Astrocyte (in vitro differentiated cells and primary cell): ENCODE data around the gene GIT2. TPM values are rescaled to one million over a fixed set of nuclear protein-coding genes. Genes with fewer than 3 reads are reported as not detected.
A peak's percentile ranks its signal among the peaks of the same experiment; 100 is the strongest.

ENCODE experiments used
- DNase-seq: peaks from one replicate; pipeline ENCODE4 v3.0.0-alpha.2; 2010; ENCODE audit warnings: low read depth
- FAIRE-seq: peaks from 2 replicates; lab custom pipeline; 2011; peaks lifted over from hg19 to GRCh38; lab: Jason Lieb, UNC
- H2AFZ ChIP-seq: 2 replicates; pipeline ENCODE4 v1.6.0; 2012; ENCODE audit warnings: low read depth, low read length, inconsistent platforms
- H3K27ac ChIP-seq: 2 replicates; pipeline ENCODE4 v1.5.1; 2011; ENCODE audit warnings: low read depth, low read length, inconsistent platforms
- H3K27me3 ChIP-seq: 2 replicates; pipeline ENCODE4 v1.6.0; 2011; ENCODE audit warnings: low read length, inconsistent platforms; ENCODE audit not compliant: insufficient read depth
- H3K36me3 ChIP-seq: 2 replicates; pipeline ENCODE4 v1.5.1; 2011; ENCODE audit warnings: low read length, inconsistent platforms; ENCODE audit not compliant: insufficient read depth
- H3K4me1 ChIP-seq: 2 replicates; pipeline ENCODE4 v1.5.1; 2011; ENCODE audit warnings: low read length, inconsistent platforms; ENCODE audit not compliant: insufficient read depth
- H3K4me2 ChIP-seq: 2 replicates; pipeline ENCODE4 v1.6.0; 2012; ENCODE audit warnings: low read length, inconsistent platforms
- H3K4me3 ChIP-seq: 2 replicates; pipeline ENCODE4 v1.5.1; 2011; ENCODE audit warnings: low read depth, mild to moderate bottlenecking, low read length, inconsistent platforms; ENCODE audit not compliant: insufficient read depth
- H3K79me2 ChIP-seq: 2 replicates; pipeline ENCODE4 v1.6.0; 2012; ENCODE audit warnings: mild to moderate bottlenecking, low read length, inconsistent platforms; ENCODE audit not compliant: insufficient read depth
- H3K9ac ChIP-seq: 2 replicates; pipeline ENCODE4 v1.6.0; 2012; ENCODE audit warnings: mild to moderate bottlenecking, low read length, inconsistent platforms
- H3K9me3 ChIP-seq: 2 replicates; pipeline ENCODE4 v1.5.1; 2012; ENCODE audit warnings: low read depth, mild to moderate bottlenecking, low read length, inconsistent platforms; ENCODE audit not compliant: insufficient read depth
- H4K20me1 ChIP-seq: 2 replicates; pipeline ENCODE4 v1.6.0; 2012; ENCODE audit warnings: low read length, inconsistent platforms; ENCODE audit not compliant: insufficient read depth
- H3K27ac Mint-ChIP-seq: one replicate; pipeline ENCODE4 v1.8.0; 2021; ENCODE audit warnings: mild to moderate bottlenecking, mixed read lengths; ENCODE audit not compliant: unreplicated experiment
- H3K27me3 Mint-ChIP-seq: one replicate; pipeline ENCODE4 v1.8.0; 2021; ENCODE audit warnings: low read depth, mixed read lengths; ENCODE audit not compliant: unreplicated experiment
- H3K36me3 Mint-ChIP-seq: one replicate; pipeline ENCODE4 v1.8.0; 2021; ENCODE audit warnings: low read depth, mixed read lengths; ENCODE audit not compliant: unreplicated experiment
- H3K4me1 Mint-ChIP-seq: one replicate; pipeline ENCODE4 v1.8.0; 2021; ENCODE audit warnings: low read depth, mixed read lengths; ENCODE audit not compliant: unreplicated experiment
- H3K4me3 Mint-ChIP-seq: one replicate; pipeline ENCODE4 v1.8.0; 2021; ENCODE audit warnings: mild to moderate bottlenecking, moderate library complexity, mixed read lengths; ENCODE audit not compliant: unreplicated experiment
- H3K9me3 Mint-ChIP-seq: one replicate; pipeline ENCODE4 v1.8.0; 2021; ENCODE audit warnings: mild to moderate bottlenecking, mixed read lengths; ENCODE audit not compliant: unreplicated experiment
- EZH2 ChIP-seq: IDR thresholded peaks from 2 replicates; pipeline ENCODE4 v1.6.1; 2012; ENCODE audit warnings: mild to moderate bottlenecking, low read length, inconsistent platforms; ENCODE audit not compliant: insufficient read depth
- total RNA-seq: library from RNA; stranded (reverse); gene quantifications from 2 replicates; pipeline ENCODE4 v1.2.1, GENCODE V29; 2021
- TF ChIP-seq, protein P1 (sequence below): IDR thresholded peaks from 2 replicates; pipeline ENCODE4 v1.5.1; 2011; ENCODE audit warnings: low read depth, mild to moderate bottlenecking, inconsistent platforms, low read length, moderate library complexity; ENCODE audit not compliant: insufficient read depth

GIT2 gene
- total RNA-seq, 1 donor from 2014 or later = 33.4 TPM

DNA sequence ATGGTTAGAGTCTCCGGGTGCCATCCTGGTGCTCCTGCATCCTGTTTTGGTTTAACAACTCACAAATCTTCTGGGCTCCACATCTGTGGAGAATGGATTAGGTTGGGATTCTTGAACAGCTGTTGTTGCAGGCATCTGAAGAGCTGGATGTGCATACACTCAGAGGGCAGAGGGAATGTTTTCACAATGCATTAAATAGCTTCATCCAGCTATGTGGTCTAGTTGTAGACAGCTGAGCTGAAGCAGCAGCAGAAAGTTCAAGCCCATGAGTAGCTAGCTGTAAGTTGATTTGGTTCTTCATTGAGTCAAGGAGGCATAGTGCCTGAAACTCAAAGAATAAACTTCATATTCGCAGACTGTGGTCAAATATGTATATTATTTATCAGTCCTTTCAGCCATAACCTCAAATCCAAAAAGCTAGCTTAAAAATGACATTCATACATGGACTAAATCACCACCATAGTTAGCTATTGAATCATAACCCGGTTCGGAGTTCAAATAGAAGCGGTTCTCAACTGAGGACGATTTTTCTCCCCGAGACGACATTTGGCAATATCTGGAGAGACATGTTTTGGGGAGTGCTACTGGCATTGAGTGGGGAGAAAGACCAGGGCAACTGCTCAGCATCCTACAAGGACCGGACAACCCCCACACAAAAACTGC lies 2.2 kb upstream of the GIT2 start:
- peaks cover 75% of the 10 kb centered on the region for H3K79me2 ChIP-seq
- peaks cover 26% of the 10 kb centered on the region for H4K20me1 ChIP-seq
- Mint-ChIP-seq H3K27ac (peak overlapping the region; percentile 99), H3K4me3 (peak overlapping the region; percentile 95), H3K36me3 (no peaks in the 10 kb centered on the region), H3K9me3 (no peaks in the 10 kb centered on the region), H3K27me3 (no peaks in the 10 kb centered on the region), H3K4me1 (peaks cover 19% of the 10 kb centered on the region)
- no peak for FAIRE-seq
- no peaks in the 10 kb centered on the region for H3K27me3 ChIP-seq
- peak overlapping the region; percentile 98 for H2AFZ ChIP-seq
- peaks cover 5% of the 10 kb centered on the region for H3K36me3 ChIP-seq
- peak overlapping the region; percentile 94 for H3K4me2 ChIP-seq
- peak overlapping the region; percentile 98 for H3K4me3 ChIP-seq
- TF ChIP-seq EZH2 = no peak
- TF ChIP-seq, protein P1, sequence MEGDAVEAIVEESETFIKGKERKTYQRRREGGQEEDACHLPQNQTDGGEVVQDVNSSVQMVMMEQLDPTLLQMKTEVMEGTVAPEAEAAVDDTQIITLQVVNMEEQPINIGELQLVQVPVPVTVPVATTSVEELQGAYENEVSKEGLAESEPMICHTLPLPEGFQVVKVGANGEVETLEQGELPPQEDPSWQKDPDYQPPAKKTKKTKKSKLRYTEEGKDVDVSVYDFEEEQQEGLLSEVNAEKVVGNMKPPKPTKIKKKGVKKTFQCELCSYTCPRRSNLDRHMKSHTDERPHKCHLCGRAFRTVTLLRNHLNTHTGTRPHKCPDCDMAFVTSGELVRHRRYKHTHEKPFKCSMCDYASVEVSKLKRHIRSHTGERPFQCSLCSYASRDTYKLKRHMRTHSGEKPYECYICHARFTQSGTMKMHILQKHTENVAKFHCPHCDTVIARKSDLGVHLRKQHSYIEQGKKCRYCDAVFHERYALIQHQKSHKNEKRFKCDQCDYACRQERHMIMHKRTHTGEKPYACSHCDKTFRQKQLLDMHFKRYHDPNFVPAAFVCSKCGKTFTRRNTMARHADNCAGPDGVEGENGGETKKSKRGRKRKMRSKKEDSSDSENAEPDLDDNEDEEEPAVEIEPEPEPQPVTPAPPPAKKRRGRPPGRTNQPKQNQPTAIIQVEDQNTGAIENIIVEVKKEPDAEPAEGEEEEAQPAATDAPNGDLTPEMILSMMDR = no peak
- peak overlapping the region; percentile 98 for H3K9ac ChIP-seq
- H3K4me1 ChIP-seq = peaks cover 49% of the 10 kb centered on the region
- DNase-seq = no peak
- no peaks in the 10 kb centered on the region for H3K9me3 ChIP-seq
- H3K27ac ChIP-seq = peak overlapping the region; percentile 99

DNA sequence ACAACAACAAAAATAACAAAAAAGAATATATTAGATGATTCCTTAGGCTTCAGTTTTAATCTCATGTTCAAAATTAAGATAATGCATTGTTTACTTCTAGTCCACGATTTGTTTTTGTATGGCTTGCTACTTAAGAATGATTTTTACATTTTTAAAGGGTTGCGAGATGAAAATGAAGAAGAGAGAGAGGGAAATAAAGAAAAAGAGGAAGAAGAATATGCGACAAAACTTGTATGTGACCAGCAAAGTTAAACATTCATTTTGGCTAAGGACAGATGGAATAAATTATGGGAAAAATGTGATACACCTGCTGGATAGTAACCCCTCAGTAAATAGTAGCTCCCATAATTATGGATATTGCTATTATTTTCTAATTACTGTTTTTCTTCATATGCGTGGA lies 1.2 kb upstream of the GIT2 start:
- no peaks in the 10 kb centered on the region for H3K9me3 ChIP-seq
- H3K27ac ChIP-seq = no peak overlapping the region
- TF ChIP-seq, protein P1 = no peak
- TF ChIP-seq EZH2 = no peak
- H3K9ac ChIP-seq = no peak overlapping the region
- no peak overlapping the region for H3K27ac Mint-ChIP-seq
- H3K36me3 ChIP-seq = no peaks in the 10 kb centered on the region
- H3K79me2 ChIP-seq = peaks cover 75% of the 10 kb centered on the region
- H3K27me3 Mint-ChIP-seq = no peaks in the 10 kb centered on the region
- no peaks in the 10 kb centered on the region for H3K27me3 ChIP-seq
- H3K4me2 ChIP-seq = no peak overlapping the region
- H3K4me3 ChIP-seq = no peak overlapping the region
- H3K4me3 Mint-ChIP-seq = peak overlapping the region; percentile 88
- FAIRE-seq (no peak), DNase-seq (no peak)
- H3K36me3 Mint-ChIP-seq = no peaks in the 10 kb centered on the region
- H2AFZ ChIP-seq = no peak overlapping the region
- peaks cover 34% of the 10 kb centered on the region for H4K20me1 ChIP-seq
- peaks cover 19% of the 10 kb centered on the region for H3K4me1 Mint-ChIP-seq
- H3K4me1 ChIP-seq = peaks cover 39% of the 10 kb centered on the region
- H3K9me3 Mint-ChIP-seq = no peaks in the 10 kb centered on the region

DNA sequence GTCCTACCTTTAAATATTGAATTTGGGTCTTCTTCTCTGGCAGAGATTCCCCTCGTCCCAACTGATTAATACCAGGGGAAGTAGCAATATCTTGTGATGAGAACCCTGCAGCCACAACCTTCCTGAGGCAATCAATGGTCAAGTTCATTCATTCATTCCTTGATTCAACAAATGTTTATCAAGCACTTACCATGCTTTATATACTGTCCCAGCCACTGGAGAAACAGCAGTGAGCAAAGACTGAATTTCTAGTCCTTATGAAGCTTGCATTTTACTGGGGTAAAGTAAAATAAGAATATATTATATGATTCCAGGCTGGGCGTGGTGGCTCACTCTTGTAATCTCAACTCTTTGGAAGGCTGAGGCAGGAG lies 300 bp upstream of the GIT2 start:
- H3K9ac ChIP-seq = peak overlapping the region; percentile 88
- H2AFZ ChIP-seq = peak overlapping the region; percentile 74
- Mint-ChIP-seq H3K27ac (peak overlapping the region; percentile 72), H3K27me3 (no peaks in the 10 kb centered on the region), H3K4me1 (peaks cover 19% of the 10 kb centered on the region), H3K4me3 (peak overlapping the region; percentile 88), H3K9me3 (no peaks in the 10 kb centered on the region), H3K36me3 (no peaks in the 10 kb centered on the region)
- H3K4me3 ChIP-seq = peak overlapping the region; percentile 76
- H3K27me3 ChIP-seq = no peaks in the 10 kb centered on the region
- DNase-seq (no peak), FAIRE-seq (no peak)
- H3K9me3 ChIP-seq = no peaks in the 10 kb centered on the region
- H4K20me1 ChIP-seq = peaks cover 36% of the 10 kb centered on the region
- H3K27ac ChIP-seq = peak overlapping the region; percentile 13
- TF ChIP-seq, protein P1 = no peak
- TF ChIP-seq EZH2 = no peak
- peaks cover 77% of the 10 kb centered on the region for H3K79me2 ChIP-seq
- H3K4me1 ChIP-seq = peaks cover 33% of the 10 kb centered on the region
- peak overlapping the region; percentile 93 for H3K4me2 ChIP-seq
- peaks cover 2% of the 10 kb centered on the region for H3K36me3 ChIP-seq
